LNCaP clone FGC (cell line): ENCODE results near the gene PKP4.

Experiments used
- DNase-seq: peaks from one replicate; pipeline ENCODE4 v3.0.0-alpha.2; 2011; ENCODE audit warnings: low read depth
- H3K4me3 ChIP-seq: 2 replicates; pipeline ENCODE4 v1.5.1; 2011; ENCODE audit warnings: mild to moderate bottlenecking, low read depth, low read length, control low read depth
- TF ChIP-seq, protein P1 (sequence below): IDR thresholded peaks from 2 replicates; pipeline ENCODE4 v1.5.1; 2012; ENCODE audit warnings: mild to moderate bottlenecking; ENCODE audit not compliant: control insufficient read depth, insufficient read depth; ENCODE audit errors: extremely low read depth

The PKP4 gene

DNA sequence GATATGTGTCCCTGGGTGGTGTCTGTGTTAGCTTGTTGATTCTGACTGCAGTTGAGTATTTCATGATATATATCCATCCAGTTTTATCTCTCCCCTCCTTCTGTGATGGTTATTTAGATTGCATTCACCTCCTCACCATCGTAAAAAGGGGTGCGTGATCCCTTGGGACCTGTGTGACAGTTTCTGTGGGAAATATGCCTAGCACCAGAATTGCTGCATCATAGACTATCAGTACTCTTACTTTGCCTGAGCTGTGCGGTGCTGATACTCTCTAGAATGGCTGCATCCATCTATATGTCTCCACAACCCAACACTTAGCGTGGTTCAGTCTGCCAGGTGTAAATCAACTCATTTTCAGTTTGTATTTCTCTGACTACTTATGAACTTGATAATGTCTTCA is 34.3 kb downstream of the PKP4 start:
- no peak for DNase-seq
- TF ChIP-seq, protein P1, sequence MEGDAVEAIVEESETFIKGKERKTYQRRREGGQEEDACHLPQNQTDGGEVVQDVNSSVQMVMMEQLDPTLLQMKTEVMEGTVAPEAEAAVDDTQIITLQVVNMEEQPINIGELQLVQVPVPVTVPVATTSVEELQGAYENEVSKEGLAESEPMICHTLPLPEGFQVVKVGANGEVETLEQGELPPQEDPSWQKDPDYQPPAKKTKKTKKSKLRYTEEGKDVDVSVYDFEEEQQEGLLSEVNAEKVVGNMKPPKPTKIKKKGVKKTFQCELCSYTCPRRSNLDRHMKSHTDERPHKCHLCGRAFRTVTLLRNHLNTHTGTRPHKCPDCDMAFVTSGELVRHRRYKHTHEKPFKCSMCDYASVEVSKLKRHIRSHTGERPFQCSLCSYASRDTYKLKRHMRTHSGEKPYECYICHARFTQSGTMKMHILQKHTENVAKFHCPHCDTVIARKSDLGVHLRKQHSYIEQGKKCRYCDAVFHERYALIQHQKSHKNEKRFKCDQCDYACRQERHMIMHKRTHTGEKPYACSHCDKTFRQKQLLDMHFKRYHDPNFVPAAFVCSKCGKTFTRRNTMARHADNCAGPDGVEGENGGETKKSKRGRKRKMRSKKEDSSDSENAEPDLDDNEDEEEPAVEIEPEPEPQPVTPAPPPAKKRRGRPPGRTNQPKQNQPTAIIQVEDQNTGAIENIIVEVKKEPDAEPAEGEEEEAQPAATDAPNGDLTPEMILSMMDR: no peak
- H3K4me3 ChIP-seq: no peak overlapping the region

DNA sequence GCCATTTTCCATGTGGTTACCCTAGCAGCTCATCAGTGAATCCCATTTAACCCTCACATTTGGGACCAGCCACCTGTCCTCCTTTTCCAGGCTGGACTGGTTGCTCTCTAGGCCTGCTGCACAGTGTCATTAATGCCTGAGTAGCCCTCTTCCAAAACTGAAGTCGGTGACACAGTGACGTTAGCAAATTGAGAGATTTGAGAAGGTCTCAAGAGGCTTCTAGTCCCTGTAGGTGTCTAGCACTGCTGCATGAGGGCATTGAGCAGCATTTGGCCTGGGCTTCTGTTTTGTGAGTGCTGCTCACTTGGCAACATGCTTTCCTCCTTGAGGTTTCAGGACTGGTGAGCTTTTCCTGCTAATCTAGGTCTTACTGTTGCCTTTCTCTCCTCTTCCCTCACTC is 36.7 kb downstream of the PKP4 start:
- DNase-seq: no peak
- TF ChIP-seq, protein P1: no peak
- H3K4me3 ChIP-seq: no peak overlapping the region

DNA sequence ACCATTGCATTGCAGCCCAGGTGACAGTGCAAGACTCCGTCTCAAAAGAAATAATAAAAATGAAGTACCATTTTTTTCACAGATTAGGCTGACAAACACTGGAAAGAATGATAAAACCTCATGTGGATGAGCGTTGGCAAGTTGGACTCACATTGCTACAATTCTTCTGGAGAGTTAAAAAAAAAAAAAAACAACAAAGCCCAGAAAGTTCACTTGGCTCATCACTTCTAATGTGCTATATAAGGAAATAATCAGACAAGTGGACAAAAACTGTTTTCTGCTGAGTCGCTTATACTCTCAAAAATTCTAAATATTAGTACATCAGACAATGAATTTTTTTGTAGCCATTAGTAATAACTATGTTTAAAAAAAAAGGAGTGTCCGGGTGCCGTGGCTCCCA is 38.4 kb downstream of the PKP4 start:
- TF ChIP-seq, protein P1: no peak
- no peak for DNase-seq
- H3K4me3 ChIP-seq: no peak overlapping the region

DNA sequence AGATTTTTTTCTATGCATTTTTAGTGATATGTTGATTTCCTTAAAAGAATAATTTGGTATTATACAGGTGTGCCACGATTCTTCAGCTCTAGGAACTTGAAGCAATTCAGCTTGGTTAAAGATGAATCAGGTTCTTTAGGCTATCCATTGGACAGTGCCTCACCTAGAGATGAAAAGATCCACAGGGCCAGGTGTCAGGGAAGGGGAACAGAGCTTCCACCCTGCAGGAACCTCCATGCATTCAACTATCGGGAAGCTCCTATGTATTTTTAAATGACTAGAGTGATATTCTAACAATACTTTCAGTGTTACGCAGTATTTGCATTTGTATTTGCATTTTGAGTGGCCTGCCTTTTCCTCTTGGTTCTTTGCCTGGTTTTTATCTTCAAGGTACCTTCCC is 40.2 kb downstream of the PKP4 start:
- no peak for DNase-seq
- no peak overlapping the region for H3K4me3 ChIP-seq
- TF ChIP-seq, protein P1: no peak

DNA sequence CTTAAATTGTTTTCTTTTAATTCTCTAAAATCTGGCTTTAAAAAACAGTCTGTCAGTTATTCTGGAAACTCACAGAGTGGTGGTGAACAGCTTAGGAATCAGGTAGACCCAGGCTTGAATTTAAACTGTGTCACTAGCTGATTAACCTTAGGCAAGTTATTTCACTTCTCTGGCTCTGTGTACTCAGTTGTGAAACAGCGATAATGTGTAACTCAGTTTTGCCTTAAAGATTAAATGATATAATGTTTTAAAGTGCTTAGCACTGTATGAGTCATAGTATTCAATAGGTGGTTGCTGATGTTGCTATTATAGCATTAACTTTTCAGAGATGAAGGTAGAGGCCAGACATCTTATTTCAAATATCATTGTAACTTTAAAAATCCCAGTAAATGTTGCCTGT is 40.7 kb downstream of the PKP4 start:
- DNase-seq: no peak
- TF ChIP-seq, protein P1: no peak
- H3K4me3 ChIP-seq: no peak overlapping the region

DNA sequence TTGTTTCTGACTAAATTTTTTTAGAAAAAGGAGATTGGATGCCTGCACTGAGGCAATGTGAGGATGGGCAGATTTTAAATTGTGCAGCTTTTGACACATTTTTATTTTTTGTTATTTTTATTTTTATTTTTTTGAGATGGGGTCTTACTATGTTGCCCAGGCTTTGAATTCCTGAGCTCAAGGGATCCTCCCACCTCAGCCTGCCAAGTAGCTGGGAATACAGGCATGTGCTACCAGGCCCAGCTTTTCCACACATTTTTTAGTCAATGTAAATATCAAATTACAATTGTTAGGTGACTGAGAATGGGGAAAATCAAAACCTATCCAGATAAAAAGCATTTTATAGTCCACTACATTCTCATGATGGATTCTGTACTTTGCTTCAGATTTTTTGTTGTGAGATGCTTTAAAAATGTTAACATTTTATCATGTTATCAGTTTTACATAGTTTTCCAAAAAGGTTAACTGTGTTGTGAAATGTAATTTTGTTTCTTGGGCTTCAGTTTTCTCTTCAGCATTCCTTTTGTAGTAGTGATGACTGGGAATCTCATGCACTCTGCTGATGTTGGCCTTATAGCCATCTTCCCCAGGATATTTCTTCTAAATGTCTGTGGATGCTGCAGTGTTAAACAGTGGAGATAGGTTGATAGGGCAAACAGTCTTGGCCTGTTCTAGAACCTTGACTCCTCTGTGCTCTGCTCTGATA is 41.4 kb downstream of the PKP4 start:
- H3K4me3 ChIP-seq: no peak overlapping the region
- DNase-seq: no peak
- TF ChIP-seq, protein P1: no peak

DNA sequence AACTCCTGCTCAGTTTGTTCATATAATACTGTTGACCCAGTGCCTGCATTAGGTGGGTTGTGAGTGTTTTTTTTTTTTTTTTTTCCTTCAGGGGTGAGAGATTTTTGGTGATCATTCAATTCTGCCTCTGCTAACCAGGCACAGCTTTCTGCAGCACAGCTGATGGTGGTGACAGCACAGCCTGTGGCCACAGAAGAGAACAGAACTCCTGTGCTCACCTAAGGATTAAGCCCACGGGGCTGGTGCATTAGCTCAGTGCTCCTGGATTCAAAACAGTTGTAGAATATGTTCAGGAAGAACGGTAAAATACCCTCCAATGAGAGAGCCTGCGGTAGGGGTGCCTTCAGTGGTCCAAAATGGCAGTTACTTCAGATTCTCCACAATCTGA is 42.0 kb downstream of the PKP4 start:
- TF ChIP-seq, protein P1: no peak
- H3K4me3 ChIP-seq: no peak overlapping the region
- no peak for DNase-seq
